Activated T-cell treated with anti-CD3 and anti-CD28 coated beads, Interleukin-2, amount 50 U/mL, for 72 hours (primary cell): ENCODE measurements around the gene SPPL2A. TPM values are rescaled to one million over a fixed set of nuclear protein-coding genes. Genes with fewer than 3 reads are reported as not detected.

Source experiments
- ATAC-seq, 2 donors: fragments of 150-1000 bp; cut with Tn5 transposase; replicated peaks in 1 of 2; 2 replicates each; pipeline ENCODE4 v1.10.0; 2021; ENCODE audit warnings: moderate library complexity in 2 of 2, mild to moderate bottlenecking in 1 of 2
- DNase-seq, 2 donors: peaks; one replicate each; pipeline ENCODE4 v3.0.0; 2021 to 2022; ENCODE audit warnings: mixed read lengths in 1 of 2
- H3K27ac Mint-ChIP-seq: one replicate; pipeline ENCODE4 v1.8.0; 2022; ENCODE audit warnings: mild to moderate bottlenecking, moderate library complexity, mixed read lengths
- H3K27me3 Mint-ChIP-seq: one replicate; pipeline ENCODE4 v1.8.0; 2022; ENCODE audit warnings: low read depth, mixed read lengths
- H3K36me3 Mint-ChIP-seq, 2 donors: one replicate each; pipeline ENCODE4 v1.8.0; 2022; ENCODE audit warnings: mixed read lengths in 2 of 2, mild to moderate bottlenecking in 1 of 2; ENCODE audit not compliant: insufficient read depth in 2 of 2
- H3K4me1 Mint-ChIP-seq: one replicate; pipeline ENCODE4 v1.8.0; 2022; ENCODE audit warnings: low read depth, mixed read lengths
- H3K4me3 Mint-ChIP-seq, 2 donors: one replicate each; pipeline ENCODE4 v1.8.0; 2022; ENCODE audit warnings: mild to moderate bottlenecking in 2 of 2, mixed read lengths in 2 of 2, moderate library complexity in 2 of 2
- H3K9me3 Mint-ChIP-seq, 2 donors: one replicate each; pipeline ENCODE4 v1.8.0; 2022; ENCODE audit warnings: mixed read lengths in 2 of 2
- total RNA-seq, 2 donors: library from RNA; stranded (reverse); gene quantifications; one replicate each; pipeline ENCODE4 v1.2.3, GENCODE V29; 2022

The SPPL2A gene
- total RNA-seq, 2 donors from 2014 or later, result 130 to 157 TPM

- ATAC-seq (no peak), DNase-seq (no peak)
- H3K4me1 Mint-ChIP-seq, result peaks cover 2% of the 10 kb centered on the region
- no peak overlapping the region for H3K4me3 Mint-ChIP-seq
- no peaks in the 10 kb centered on the region for H3K9me3 Mint-ChIP-seq
- H3K36me3 Mint-ChIP-seq, result peaks cover 0 to 18% of the 10 kb centered on the region in 2 donors
- no peaks in the 10 kb centered on the region for H3K27me3 Mint-ChIP-seq
- H3K27ac Mint-ChIP-seq, result no peak overlapping the region
Observed at GRCh38 chr15:50665938-50666337, 99.6 kb downstream of the SPPL2A start.

GRCh38 chr15:50655555-50655954 lies 110.0 kb downstream of the SPPL2A start:
- ATAC-seq (no peak), DNase-seq (no peak)
- no peak overlapping the region for H3K4me3 Mint-ChIP-seq
- H3K27ac Mint-ChIP-seq, result no peak overlapping the region
- H3K4me1 Mint-ChIP-seq, result peaks cover 27% of the 10 kb centered on the region
- H3K9me3 Mint-ChIP-seq, result no peaks in the 10 kb centered on the region
- no peaks in the 10 kb centered on the region for H3K27me3 Mint-ChIP-seq
- peaks cover 15 to 44% of the 10 kb centered on the region in 2 donors for H3K36me3 Mint-ChIP-seq

GRCh38 chr15:50653156-50653743 lies 112.3 kb downstream of the SPPL2A start:
- Mint-ChIP-seq H3K27me3 (no peaks in the 10 kb centered on the region), H3K27ac (peak overlapping the region; percentile 80), H3K36me3 (peaks cover 18 to 51% of the 10 kb centered on the region in 2 donors), H3K9me3 (no peaks in the 10 kb centered on the region), H3K4me1 (peaks cover 27% of the 10 kb centered on the region), H3K4me3 (no peak overlapping the region)
- DNase-seq (no peak), ATAC-seq (no peak)

GRCh38 chr15:50652671-50653070 lies 112.8 kb downstream of the SPPL2A start:
- no peak overlapping the region for H3K4me3 Mint-ChIP-seq
- H3K36me3 Mint-ChIP-seq, result peaks cover 18 to 50% of the 10 kb centered on the region in 2 donors
- no peak for DNase-seq
- peaks cover 27% of the 10 kb centered on the region for H3K4me1 Mint-ChIP-seq
- H3K27me3 Mint-ChIP-seq, result no peaks in the 10 kb centered on the region
- no peaks in the 10 kb centered on the region for H3K9me3 Mint-ChIP-seq
- H3K27ac Mint-ChIP-seq, result peak overlapping the region; percentile 61
- ATAC-seq, result no peak

Other genes with a start within 250 kb of the SPPL2A start
- not detected for gene USP50, start 219.0 kb downstream of the SPPL2A start, total RNA-seq
- 10 to 100 TPM; 58.5 to 58.7 TPM for gene TRPM7, start 78.9 kb downstream of the SPPL2A start, total RNA-seq
- 10 to 100 TPM; 13.3 to 17.1 TPM for gene AP4E1, start 143.0 kb upstream of the SPPL2A start, total RNA-seq